Type B pancreatic cell (in vitro differentiated cells): ENCODE measurements around the gene ABHD16B. TPM values are rescaled to one million over a fixed set of nuclear protein-coding genes. Genes with fewer than 3 reads are reported as not detected.

Experiments
- DNase-seq: peaks from one replicate; pipeline ENCODE4 v3.0.0; 2021; ENCODE audit warnings: mixed read lengths; ENCODE audit not compliant: unreplicated experiment; ENCODE audit errors: extremely low spot score
- H3K27ac Mint-ChIP-seq: 2 replicates; pipeline ENCODE4 v1.8.0; 2021; ENCODE audit warnings: mild to moderate bottlenecking, mixed read lengths
- H3K27me3 Mint-ChIP-seq: 2 replicates; pipeline ENCODE4 v1.8.0; 2021; ENCODE audit warnings: mixed read lengths
- H3K36me3 Mint-ChIP-seq: 2 replicates; pipeline ENCODE4 v1.8.0; 2021; ENCODE audit warnings: mixed read lengths
- H3K4me1 Mint-ChIP-seq: one replicate; pipeline ENCODE4 v1.8.0; 2021; ENCODE audit warnings: mixed read lengths; ENCODE audit not compliant: unreplicated experiment
- H3K4me3 Mint-ChIP-seq: 2 replicates; pipeline ENCODE4 v1.8.0; 2021; ENCODE audit warnings: mild to moderate bottlenecking, mixed read lengths
- H3K9me3 Mint-ChIP-seq: 2 replicates; pipeline ENCODE4 v1.8.0; 2021; ENCODE audit warnings: mixed read lengths
- CTCF ChIP-seq: fragments of 200-600 bp; sonication (generic); conservative IDR thresholded peaks from 2 replicates; pipeline ENCODE4 v1.5.0; 2021; ENCODE audit warnings: antibody characterized with exemption, mild to moderate bottlenecking
- total RNA-seq: library from RNA; stranded (reverse); gene quantifications from 2 replicates; pipeline ENCODE4 v1.2.1, GENCODE V29; 2021; ENCODE audit warnings: low replicate concordance

Gene ABHD16B
- total RNA-seq, 1 donor from 2014 or later: not detected

DNA sequence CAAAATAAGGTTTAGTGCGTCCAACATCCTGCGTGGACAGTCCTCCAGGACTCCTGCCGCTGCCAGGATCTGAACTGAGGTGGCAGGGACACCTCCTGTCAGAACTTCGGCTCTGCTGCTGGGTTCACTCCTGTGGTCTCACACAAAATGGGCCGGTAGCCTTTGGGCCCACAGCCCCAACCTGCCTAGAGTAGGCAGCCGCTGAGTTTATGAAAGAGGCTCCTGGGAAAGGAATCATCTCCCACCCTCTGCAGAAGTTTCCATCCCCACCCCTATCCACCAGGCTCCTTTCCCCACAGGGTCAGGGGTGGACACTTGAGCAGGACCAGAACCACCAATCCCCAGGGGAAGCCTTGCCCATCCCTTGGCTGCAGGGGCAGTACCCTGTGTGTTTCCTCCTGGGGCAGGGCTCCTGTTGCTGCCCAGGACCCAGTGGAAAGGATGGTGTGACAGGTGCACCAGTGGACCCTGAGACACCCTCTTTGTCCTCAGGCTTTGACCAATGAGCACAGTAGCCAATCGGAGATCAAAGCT lies 2.1 kb upstream of the ABHD16B start:
- H3K27ac Mint-ChIP-seq: peak overlapping the region; percentile 53
- H3K36me3 Mint-ChIP-seq: no peaks in the 10 kb centered on the region
- peak overlapping the region; percentile 65 for H3K4me3 Mint-ChIP-seq
- TF ChIP-seq CTCF: no peak
- peaks cover 17% of the 10 kb centered on the region for H3K4me1 Mint-ChIP-seq
- no peak for DNase-seq
- H3K27me3 Mint-ChIP-seq: no peaks in the 10 kb centered on the region
- no peaks in the 10 kb centered on the region for H3K9me3 Mint-ChIP-seq

GRCh38 chr20:63860325-63861051 lies 810 bp upstream of the ABHD16B start:
- no peak for TF ChIP-seq CTCF
- no peak overlapping the region for H3K4me3 Mint-ChIP-seq
- peaks cover 2% of the 10 kb centered on the region for H3K27me3 Mint-ChIP-seq
- no peak for DNase-seq
- H3K36me3 Mint-ChIP-seq: no peaks in the 10 kb centered on the region
- no peaks in the 10 kb centered on the region for H3K9me3 Mint-ChIP-seq
- peak overlapping the region; percentile 43 for H3K27ac Mint-ChIP-seq
- peaks cover 21% of the 10 kb centered on the region for H3K4me1 Mint-ChIP-seq

GRCh38 chr20:63861981-63862901 lies 943 bp downstream of the ABHD16B start:
- H3K27ac Mint-ChIP-seq: no peak overlapping the region
- H3K4me3 Mint-ChIP-seq: no peak overlapping the region
- H3K9me3 Mint-ChIP-seq: no peaks in the 10 kb centered on the region
- DNase-seq: no peak
- TF ChIP-seq CTCF: no peak
- H3K36me3 Mint-ChIP-seq: no peaks in the 10 kb centered on the region
- H3K27me3 Mint-ChIP-seq: peaks cover 2% of the 10 kb centered on the region
- H3K4me1 Mint-ChIP-seq: peaks cover 15% of the 10 kb centered on the region

DNA sequence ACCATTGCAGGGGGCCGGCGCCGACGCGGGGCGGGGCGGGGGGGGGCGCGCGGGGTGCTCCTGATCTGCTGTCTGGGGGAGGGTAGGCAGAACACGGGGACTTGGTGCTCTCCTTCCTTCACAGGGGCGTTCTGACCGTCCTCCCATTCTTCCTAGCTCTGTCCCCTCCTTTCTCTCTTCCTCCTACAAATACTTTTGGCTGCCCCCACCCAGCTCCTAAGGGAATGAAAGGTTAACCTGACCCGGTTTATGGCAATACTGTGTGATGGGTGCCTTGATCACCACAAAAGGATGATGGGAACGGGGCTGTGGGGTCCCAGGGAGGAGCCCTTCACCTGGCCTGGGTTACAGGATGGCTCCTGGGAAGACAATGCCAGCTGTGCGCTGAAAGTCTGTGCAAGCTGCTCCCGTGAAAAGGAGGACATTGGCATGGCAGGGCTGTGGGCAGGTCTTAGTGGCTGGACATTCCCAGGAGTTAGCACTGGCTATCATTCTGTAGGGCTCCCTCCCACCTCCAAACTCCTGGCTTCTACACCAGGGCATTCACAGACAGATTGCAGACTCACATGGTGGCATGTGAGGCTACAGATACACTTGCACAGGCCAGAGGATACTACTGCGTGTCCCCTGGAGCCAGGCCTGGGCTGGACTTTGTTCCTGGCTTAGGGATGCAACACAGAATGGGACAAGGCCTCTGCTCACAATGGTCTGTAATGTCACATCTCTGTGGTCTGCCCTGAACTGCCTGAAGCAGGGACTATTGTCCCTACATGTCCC lies 1.9 kb downstream of the ABHD16B start:
- peak overlapping the region; percentile 99 for H3K4me3 Mint-ChIP-seq
- peak overlapping the region; percentile 89 for H3K27ac Mint-ChIP-seq
- no peaks in the 10 kb centered on the region for H3K36me3 Mint-ChIP-seq
- H3K27me3 Mint-ChIP-seq: peaks cover 2% of the 10 kb centered on the region
- no peak for DNase-seq
- H3K4me1 Mint-ChIP-seq: peaks cover 12% of the 10 kb centered on the region
- H3K9me3 Mint-ChIP-seq: no peaks in the 10 kb centered on the region
- no peak for TF ChIP-seq CTCF
